ENCODE results near the gene TMEM35B.

The TMEM35B gene

DNA sequence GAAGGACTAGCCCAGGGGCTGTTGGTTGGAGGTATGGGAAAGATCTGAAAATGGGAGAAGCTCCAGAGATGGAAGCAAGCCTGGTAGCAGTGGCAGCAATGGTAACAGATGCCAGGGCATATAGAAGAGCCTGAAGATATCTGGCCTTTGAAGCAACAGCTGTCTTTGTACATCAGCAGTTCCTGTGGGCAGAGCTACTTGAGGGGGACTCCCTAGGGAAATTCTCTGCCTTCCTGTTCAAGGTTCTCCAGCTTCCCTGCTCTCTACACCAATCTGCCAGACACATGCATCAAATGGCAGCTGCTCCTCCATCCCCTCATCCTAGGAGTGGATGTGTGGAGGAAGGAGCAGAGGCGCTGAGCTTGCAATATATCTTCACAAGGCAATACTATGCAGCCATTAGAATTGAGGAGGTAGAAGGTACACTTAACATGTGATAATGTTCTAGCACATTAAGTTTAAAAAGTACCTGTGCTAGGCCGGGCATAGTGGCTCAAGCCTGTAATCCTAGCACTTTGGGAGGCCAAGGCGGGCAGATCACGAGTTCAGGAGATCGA, 2.2 kb downstream of the TMEM35B start:
- no peak for DNase-seq (ENCODE audit: low read depth, low spot score)
- CTCF ChIA-PET = interaction anchor here (1.4 to 2.5 kb wide), 3 partner anchors 7 to 130 kb away, joined by 5 to 8 read pairs (median 7); no protein-coding TSS in a partner anchor
- POLR2A ChIA-PET = no interaction called here
- TF ChIP-seq, protein P1, sequence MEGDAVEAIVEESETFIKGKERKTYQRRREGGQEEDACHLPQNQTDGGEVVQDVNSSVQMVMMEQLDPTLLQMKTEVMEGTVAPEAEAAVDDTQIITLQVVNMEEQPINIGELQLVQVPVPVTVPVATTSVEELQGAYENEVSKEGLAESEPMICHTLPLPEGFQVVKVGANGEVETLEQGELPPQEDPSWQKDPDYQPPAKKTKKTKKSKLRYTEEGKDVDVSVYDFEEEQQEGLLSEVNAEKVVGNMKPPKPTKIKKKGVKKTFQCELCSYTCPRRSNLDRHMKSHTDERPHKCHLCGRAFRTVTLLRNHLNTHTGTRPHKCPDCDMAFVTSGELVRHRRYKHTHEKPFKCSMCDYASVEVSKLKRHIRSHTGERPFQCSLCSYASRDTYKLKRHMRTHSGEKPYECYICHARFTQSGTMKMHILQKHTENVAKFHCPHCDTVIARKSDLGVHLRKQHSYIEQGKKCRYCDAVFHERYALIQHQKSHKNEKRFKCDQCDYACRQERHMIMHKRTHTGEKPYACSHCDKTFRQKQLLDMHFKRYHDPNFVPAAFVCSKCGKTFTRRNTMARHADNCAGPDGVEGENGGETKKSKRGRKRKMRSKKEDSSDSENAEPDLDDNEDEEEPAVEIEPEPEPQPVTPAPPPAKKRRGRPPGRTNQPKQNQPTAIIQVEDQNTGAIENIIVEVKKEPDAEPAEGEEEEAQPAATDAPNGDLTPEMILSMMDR (IDR thresholded peaks at IDR 0.05; ENCODE audit: insufficient read depth, low read length, missing control alignments) = no peak
- no peak overlapping the region for H3K4me3 ChIP-seq (ENCODE audit: low read depth, low read length)

DNA sequence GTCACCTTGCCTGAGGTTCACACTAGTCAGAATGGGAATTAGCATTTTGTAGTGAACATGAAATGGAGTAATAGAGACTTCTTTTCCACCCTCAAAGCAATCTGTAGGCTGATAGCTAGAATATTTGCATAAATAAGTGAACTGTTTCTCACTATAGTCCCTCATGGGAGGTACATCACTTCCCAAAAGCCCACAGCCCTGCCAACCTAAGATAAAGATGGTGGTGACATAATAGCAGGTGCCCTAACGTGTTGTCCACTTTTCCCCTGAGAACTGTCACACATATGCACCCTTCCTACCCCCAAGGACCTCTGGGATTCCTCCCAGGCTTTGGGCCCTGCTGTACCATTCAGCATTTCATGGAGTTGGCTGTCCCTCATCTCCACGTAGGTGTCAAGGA, 4.4 kb downstream of the TMEM35B start:
- H3K4me3 ChIP-seq (ENCODE audit: low read depth, low read length) = no peak overlapping the region
- DNase-seq (ENCODE audit: low read depth, low spot score) = no peak
- TF ChIP-seq, protein P1 (IDR thresholded peaks at IDR 0.05; ENCODE audit: insufficient read depth, low read length, missing control alignments) = no peak
- ChIA-PET POLR2A (no interaction called here), CTCF (interaction anchor here (0.9 kb wide), 1 partner anchor 114 kb away, joined by 3 read pairs; no protein-coding TSS in a partner anchor)

DNA sequence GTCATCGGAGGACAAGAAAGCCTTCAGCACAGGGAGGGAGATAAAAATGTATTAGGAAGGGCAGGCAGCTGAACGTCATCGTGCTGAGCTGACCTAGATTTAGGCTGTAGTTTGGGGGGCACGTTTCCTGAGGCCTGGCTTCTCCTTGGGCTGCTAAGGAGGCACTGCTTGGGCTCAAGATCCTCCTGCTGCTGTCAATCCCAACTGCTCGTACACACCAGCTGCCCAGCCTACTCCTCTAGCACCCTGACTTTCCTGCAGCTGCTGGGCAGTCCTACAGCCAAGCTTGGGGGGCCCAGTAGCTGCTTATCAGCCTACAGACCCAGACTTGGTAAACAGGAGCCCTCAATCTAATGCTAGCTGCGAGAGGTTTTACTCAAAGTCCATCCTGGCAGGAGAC, 6.2 kb downstream of the TMEM35B start:
- H3K4me3 ChIP-seq (ENCODE audit: low read depth, low read length) = no peak overlapping the region
- ChIA-PET POLR2A (no interaction called here), CTCF (interaction anchor here (0.5 kb wide), 1 partner anchor 181 kb away, joined by 3 read pairs; no protein-coding TSS in a partner anchor)
- DNase-seq (ENCODE audit: low read depth, low spot score) = no peak
- TF ChIP-seq, protein P1 (IDR thresholded peaks at IDR 0.05; ENCODE audit: insufficient read depth, low read length, missing control alignments) = no peak

DNA sequence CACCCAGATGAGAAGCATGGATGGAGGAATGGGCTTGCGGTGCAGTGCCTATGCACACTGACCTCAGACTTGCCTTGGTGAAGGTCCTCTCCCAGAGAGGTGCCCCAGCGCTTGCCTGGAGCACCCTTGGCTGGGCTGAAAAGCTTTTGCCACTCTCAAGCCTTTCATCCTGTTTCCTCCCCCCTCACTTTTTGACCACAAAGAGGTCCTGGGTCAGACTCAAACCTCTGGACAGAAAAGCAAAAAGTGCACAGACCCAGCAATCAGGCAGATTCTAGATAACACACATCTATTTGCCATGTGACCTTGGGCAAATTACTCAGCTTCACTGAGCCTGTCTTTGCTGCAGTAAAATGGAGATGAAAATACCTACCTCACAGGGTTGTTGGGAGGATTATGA, 7.3 kb downstream of the TMEM35B start:
- POLR2A ChIA-PET = no interaction called here
- DNase-seq (ENCODE audit: low read depth, low spot score) = no peak
- CTCF ChIA-PET = no interaction called here
- H3K4me3 ChIP-seq (ENCODE audit: low read depth, low read length) = no peak overlapping the region
- TF ChIP-seq, protein P1 (IDR thresholded peaks at IDR 0.05; ENCODE audit: insufficient read depth, low read length, missing control alignments) = no peak

DNA sequence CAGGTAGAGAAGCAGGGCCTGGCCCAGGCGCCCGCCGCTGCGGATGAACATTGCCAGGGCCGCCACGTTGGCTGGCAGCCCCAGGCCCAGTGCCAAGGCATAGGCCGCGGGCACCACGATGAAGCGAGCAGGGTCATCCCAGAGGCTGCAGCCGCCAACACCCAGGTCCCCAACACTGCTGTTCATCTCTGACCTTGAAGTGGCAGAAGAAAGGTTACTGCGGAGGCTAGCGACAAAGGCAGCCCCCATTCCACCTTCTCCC, 8.0 kb downstream of the TMEM35B start:
- POLR2A ChIA-PET = no interaction called here
- TF ChIP-seq, protein P1 (IDR thresholded peaks at IDR 0.05; ENCODE audit: insufficient read depth, low read length, missing control alignments) = no peak

DNA sequence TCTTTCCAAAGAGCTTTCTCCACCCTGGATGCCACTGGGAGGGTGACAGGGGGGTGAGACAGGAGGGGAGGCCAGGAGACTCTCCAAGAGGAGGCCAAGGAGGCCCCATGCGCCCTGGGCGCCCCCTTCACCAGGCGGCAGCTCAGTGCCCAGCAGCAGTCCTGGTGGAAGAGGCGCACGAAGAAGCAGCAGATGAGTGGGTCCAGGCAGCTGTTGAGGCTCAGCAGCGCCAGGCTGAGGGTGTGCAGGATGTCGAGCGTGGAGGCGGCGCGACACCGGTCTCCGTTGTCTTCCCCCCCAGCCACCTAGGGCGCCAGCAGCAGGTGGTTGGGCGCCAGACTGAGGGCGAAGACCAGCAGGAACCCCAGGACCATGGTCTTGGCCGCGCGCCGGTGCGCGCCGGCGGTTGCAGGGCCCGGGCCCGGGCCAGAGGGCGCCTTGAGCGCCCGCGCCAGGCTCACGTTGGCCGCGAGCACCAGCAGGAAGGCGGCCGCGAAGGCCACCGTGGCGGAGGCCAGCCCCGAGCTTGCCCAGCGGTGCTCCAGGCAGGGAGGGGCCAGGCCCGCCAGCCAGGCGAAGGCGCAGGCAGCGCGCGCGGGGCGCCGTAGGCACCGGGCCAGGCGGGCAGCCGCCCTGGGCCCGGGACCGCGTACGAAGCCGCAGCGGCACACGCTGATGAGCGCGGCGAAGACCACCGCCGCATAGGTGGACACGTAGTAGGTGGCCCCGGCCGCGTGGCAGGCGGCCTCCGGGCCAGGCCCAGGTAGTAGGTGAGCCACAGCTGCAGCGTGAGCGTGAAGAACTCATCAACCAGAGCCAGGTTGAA, 8.6 kb downstream of the TMEM35B start:
- CTCF ChIA-PET = interaction anchor here (1.1 to 1.6 kb wide), 2 partner anchors 8 to 61 kb away, joined by 3 to 7 read pairs; partner anchors contain the start of gene TMEM35B
- no peak for DNase-seq (ENCODE audit: low read depth, low spot score)
- no peak overlapping the region for H3K4me3 ChIP-seq (ENCODE audit: low read depth, low read length)
- TF ChIP-seq, protein P1 (IDR thresholded peaks at IDR 0.05; ENCODE audit: insufficient read depth, low read length, missing control alignments) = no peak
- POLR2A ChIA-PET = no interaction called here

More for the DNA sequence above, 8.0 kb downstream of the TMEM35B start:
- CTCF ChIA-PET = no interaction called here
- H3K4me3 ChIP-seq (ENCODE audit: low read depth, low read length) = no peak overlapping the region
- DNase-seq (ENCODE audit: low read depth, low spot score) = no peak

Measured in AG04449 (cell line).